ENCODE data around the gene DNAH2. TPM values are rescaled to one million over a fixed set of nuclear protein-coding genes. Genes with fewer than 3 reads are reported as not detected.

The DNAH2 gene
- total and polyA plus RNA-seq, 2 donors (not counting 3 experiments of a cell fraction or from before 2014, with no cell fraction given) = 0.10 to 0.11 TPM

DNA sequence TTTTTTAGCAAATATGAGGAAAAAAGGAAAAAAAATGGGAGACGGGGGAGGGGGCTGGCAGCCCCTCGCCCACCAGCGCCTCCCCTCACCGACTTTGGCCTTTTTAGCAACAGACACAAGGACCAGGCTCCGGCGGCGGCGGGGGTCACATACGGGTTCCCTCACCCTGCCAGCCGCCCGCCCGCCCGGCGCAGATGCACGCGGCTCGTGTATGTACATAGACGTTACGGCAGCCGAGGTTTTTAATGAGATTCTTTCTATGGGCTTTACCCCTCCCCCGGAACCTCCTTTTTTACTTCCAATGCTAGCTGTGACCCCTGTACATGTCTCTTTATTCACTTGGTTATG, 136.1 kb downstream of the DNAH2 start:
- Histone ChIP-seq H3K9me1 (replicated peaks; ENCODE audit: control insufficient read depth, extremely low read depth, insufficient read depth, low read length) (no peaks in the 10 kb centered on the region), H3K4me3 (replicated peaks in 1 of 3; ENCODE audit: insufficient read depth in 1 of 3, low read depth in 1 of 3, low read length in 3 of 3) (no peak overlapping the region), H3K9me3 (replicated peaks; ENCODE audit: control insufficient read depth, insufficient read depth, low read length) (no peaks in the 10 kb centered on the region), H3K4me2 (ENCODE audit: insufficient read depth, low read length) (no peak overlapping the region), H3K9ac (replicated peaks; ENCODE audit: extremely low read depth, insufficient read depth, low read length) (no peak overlapping the region), H3K4me1 (ENCODE audit: control insufficient read depth, extremely low read depth, insufficient read depth, low read length) (peaks cover 28% of the 10 kb centered on the region), H3K79me2 (ENCODE audit: control insufficient read depth, insufficient read depth, low read length) (peaks cover 2% of the 10 kb centered on the region), H4K20me1 (replicated peaks; ENCODE audit: control insufficient read depth, extremely low read depth, insufficient read depth, low read length) (no peaks in the 10 kb centered on the region), H3K27ac (ENCODE audit: insufficient read depth, low read depth, low read length) (no peak overlapping the region), H2AFZ (ENCODE audit: low read depth, low read length) (no peak overlapping the region), H3K36me3 (ENCODE audit: control insufficient read depth in 2 of 2, extremely low read depth in 1 of 2, insufficient read depth in 2 of 2, low read length in 2 of 2) (peaks cover 6 to 32% of the 10 kb centered on the region in 2 experiments), H3K27me3 (ENCODE audit: control insufficient read depth in 2 of 2, insufficient read depth in 2 of 2, low read length in 2 of 2) (no peaks in the 10 kb centered on the region)
- FAIRE-seq = no peak
- DNase-seq (ENCODE audit: low read depth, low spot score) = no peak
- intact Hi-C loops (cut with micrococcal nuclease) = loop anchor here (2.0 to 10.0 kb wide), 2 partner anchors 135 to 829 kb away; partner anchors contain the start of gene BCL6B
- POLR2A ChIA-PET = no interaction called here
- dilution Hi-C loops (cut with MboI; ENCODE audit: extremely low pct_ligation_motif_present, low sequenced_read_pairs) = no loop called here
- TF ChIP-seq POLR2AphosphoS5 (IDR thresholded peaks at IDR 0.05; ENCODE audit: insufficient read depth, low read depth, low read length) (no peak), EZH2 (IDR thresholded peaks at IDR 0.05; ENCODE audit: borderline replicate concordance, low read depth, low read length, severe bottlenecking) (no peak), JUN (IDR thresholded peaks at IDR 0.05; ENCODE audit: borderline replicate concordance, insufficient read depth, insufficient read length, low read depth) (no peak), MYC (IDR thresholded peaks at IDR 0.05; ENCODE audit: low read depth, low read length) (no peak), POLR2A (IDR thresholded peaks at IDR 0.05; ENCODE audit: low read depth, low read length) (no peak), GATA2 (IDR thresholded peaks at IDR 0.05; ENCODE audit: insufficient read depth, insufficient read length, low read depth, low read length) (no peak), FOS (IDR thresholded peaks at IDR 0.05; ENCODE audit: borderline replicate concordance, insufficient read depth, low read length) (no peak)
- TF ChIP-seq, protein P1, sequence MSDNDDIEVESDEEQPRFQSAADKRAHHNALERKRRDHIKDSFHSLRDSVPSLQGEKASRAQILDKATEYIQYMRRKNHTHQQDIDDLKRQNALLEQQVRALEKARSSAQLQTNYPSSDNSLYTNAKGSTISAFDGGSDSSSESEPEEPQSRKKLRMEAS (IDR thresholded peaks at IDR 0.05; ENCODE audit: insufficient read depth, insufficient read length) = no peak
- TF ChIP-seq, protein P2, sequence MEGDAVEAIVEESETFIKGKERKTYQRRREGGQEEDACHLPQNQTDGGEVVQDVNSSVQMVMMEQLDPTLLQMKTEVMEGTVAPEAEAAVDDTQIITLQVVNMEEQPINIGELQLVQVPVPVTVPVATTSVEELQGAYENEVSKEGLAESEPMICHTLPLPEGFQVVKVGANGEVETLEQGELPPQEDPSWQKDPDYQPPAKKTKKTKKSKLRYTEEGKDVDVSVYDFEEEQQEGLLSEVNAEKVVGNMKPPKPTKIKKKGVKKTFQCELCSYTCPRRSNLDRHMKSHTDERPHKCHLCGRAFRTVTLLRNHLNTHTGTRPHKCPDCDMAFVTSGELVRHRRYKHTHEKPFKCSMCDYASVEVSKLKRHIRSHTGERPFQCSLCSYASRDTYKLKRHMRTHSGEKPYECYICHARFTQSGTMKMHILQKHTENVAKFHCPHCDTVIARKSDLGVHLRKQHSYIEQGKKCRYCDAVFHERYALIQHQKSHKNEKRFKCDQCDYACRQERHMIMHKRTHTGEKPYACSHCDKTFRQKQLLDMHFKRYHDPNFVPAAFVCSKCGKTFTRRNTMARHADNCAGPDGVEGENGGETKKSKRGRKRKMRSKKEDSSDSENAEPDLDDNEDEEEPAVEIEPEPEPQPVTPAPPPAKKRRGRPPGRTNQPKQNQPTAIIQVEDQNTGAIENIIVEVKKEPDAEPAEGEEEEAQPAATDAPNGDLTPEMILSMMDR (IDR thresholded peaks at IDR 0.05; ENCODE audit: extremely low read depth in 1 of 2, insufficient read depth in 1 of 2, low read depth in 1 of 2, low read length in 2 of 2) = no peak
- CTCF ChIA-PET = interaction anchor here (1.2 kb wide), 1 partner anchor 9 kb away, joined by 3 read pairs; no protein-coding TSS in a partner anchor
- BruUV-seq (replicated peaks) = no TSS peak
